GM19193 (cell line): Measurements from ENCODE around the gene TBX18.

ENCODE experiments used
- POLR2A ChIP-seq: IDR thresholded peaks from 4 replicates; pipeline ENCODE4 v1.6.1; 2011; ENCODE audit not compliant: insufficient read depth, insufficient read length; ENCODE audit errors: extremely low read depth

Gene TBX18

DNA sequence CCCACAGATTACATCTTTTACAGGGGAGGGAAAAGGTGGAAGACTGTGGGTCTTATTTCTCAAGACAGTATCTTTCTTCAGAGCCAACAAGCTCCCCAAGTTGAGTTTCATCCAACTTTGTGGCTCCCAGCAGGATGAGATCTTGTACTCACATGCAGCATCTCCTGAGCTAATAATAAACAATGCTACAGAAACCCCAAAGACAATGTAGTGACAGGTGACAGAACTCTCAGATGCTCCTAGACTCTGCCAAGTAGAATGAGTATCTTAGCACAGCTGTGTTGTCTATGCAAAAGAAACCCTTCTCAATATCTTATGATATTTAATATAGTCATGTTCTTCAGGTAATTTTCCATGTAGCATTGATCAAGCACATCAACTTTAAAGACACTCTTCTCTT lies 90.0 kb downstream of the TBX18 start:
- no peak for TF ChIP-seq POLR2A

DNA sequence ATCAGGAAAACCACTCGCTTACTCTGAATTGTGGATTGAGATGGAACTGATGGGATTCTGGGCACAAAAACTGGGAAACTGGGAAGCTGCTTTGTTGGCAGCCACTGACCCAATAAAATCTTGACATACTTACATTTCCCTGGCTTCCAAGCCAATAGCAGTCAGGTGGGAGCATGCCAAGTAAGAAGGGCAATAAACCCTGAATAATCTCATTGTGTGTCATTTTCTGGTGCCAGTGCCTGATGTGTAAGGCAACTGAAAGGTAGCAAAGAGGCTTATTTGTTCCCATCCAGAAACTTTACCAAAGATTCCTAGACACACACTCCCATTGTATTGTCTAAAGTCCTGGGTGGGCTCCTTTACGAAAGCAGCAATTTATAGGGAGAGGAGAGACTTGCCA lies 93.2 kb downstream of the TBX18 start:
- no peak for TF ChIP-seq POLR2A

DNA sequence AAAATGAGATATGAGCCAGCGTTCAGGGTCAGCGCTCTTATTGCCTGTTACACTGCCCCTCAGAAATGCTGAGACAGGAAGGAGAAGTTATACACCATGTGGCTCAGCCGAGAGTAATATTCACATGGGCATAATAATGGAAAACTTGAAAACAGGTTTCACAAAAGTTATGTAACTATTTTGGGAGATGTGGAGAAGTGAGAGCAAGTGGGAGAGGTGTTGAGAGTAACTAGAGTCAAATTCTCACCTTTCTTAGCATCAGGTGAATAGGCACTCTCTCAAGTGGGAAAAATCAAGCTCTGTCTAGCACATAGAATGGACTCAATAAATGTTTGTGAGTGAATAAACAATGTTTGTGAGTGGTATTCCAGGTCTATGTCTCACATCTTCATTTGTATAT lies 94.5 kb downstream of the TBX18 start:
- no peak for TF ChIP-seq POLR2A

DNA sequence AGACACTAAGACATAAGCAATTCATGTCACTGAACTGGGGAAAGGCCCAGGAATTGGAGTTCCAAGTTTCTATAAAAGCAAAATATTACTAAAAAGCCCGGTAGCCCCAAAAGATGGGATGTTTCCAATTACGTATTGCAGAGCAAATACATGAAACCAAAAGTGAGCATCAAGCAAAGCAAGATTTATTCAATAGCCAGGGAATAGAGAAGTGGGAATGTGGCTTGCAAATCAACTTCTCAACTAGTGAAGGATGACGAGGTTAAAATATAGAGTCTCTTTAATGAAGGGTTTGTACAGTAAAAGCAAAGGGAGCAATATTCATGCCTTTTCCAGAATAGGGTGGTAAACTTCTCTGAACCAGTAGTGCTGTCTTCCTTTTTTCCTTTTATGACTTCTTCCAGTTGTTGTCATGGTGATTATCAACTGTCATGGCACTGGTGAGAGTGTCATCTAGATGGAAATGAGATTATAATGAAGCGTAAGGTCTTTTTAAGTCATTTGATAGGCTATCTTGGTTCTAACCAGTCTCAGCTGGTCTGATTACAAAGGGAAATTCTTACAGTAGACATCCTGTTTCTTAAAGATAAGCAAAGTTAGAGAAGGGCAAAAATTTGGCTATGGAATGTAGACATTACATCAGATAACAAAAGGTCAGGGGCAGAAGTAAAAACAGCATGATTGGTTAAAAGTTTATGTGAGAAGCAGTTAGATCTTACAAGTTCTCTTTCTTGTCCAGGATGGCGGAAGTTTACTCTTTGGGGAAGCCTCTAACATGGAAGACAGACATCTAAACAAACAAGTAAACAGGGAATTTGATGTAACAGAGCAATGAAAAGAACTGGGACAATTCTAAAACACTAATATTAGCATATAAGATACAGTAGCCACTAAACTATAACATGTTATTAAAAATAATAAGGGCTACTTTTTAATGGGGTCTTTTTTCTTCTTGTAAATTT lies 96.9 kb downstream of the TBX18 start:
- TF ChIP-seq POLR2A = no peak

DNA sequence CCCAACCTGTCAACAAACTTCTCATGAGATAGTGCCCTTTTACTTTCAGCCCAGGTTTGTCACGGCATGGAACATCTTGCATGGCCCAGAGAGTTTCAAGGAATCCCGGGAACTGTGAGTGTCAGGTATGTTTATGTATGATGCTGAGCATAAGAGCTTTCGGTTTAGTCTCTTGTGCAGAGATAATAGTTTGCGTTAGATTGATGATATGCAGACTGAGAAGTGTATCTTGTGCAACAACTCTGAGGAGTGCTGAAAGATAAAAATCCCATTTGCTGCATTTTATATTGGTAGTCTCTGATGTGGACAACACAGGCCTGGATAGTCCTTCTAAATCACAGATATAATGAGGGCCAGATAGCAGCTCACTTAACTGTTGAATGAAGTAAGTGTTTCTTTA lies 99.0 kb downstream of the TBX18 start:
- TF ChIP-seq POLR2A = no peak

DNA sequence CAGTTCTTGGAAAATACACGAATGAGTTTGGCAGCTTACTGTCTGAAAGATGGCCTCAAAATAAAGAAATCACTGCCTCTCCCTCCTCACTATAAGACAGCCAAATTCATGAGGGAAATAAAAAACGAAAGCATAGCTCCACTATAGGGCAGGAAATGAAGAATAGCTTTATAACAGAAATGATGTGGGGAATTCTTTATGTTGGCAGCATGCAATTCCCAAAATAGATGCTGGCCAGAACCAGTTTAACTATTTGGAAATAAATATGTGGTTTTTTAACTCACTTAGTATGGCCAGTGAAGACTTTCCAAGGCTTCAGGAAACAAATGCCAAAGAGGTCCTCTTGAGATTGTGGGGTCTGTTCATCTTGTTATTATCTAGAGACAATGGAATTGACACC lies 100.5 kb downstream of the TBX18 start:
- no peak for TF ChIP-seq POLR2A

DNA sequence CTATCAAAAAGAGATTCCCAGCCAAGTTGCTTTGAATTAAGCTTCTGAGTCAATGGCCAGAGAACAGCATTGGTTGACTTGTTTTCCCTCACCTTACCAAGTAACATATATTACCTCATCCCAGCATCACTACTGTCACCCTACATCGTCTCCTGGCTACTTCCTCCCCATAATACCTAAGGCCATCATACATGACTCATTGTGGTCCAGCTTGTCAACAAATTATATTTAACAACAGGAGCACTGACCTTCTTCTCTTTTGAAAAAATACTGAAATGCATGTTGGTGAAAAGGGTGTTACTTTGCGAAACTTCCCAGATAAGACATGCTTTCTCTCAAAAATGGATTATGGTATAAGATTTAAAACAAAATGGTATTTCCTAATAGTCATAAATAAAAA lies 106.9 kb downstream of the TBX18 start:
- TF ChIP-seq POLR2A = no peak

DNA sequence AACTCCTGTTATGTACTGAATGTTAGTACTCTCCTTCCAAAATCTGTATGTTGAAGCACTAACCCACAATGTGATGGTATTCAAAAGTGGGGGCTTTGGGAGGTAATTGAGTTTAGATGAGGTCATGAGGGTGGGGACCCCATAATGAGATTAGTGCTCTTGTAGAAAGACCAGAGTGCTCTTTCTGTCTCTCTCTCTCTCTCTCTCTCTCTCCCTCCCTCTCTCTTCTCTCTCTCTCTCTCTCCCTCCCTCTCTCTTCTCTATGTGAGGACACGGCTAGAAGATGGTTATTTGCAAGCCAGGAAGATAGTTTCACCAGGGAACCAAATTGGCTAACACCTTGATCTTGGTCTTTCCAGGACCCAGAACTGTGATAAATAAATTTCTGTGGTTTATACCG lies 107.4 kb downstream of the TBX18 start:
- no peak for TF ChIP-seq POLR2A

DNA sequence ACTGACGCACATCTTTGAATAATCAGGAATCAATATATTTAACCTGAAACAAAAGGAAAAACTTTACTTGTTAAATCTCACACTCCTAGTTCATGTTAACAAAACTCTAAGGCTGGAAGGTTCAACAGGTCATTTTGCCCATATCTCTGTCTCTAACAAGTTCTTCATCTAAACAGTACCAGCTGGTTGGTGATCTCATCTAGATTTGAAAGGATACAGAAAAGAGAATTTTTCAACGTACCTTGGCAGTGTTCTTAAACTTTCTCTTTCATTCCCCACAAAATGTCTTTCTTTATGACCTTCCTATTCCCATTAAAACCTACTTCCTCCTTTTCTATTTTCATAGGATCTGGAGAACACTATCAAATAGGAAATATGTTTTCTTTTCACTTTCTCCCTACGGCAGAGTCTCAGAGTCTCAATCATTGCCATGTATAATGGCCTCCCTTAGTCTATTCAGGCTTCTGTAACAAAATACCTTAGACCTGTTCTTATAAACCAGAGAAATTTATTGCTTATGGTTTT lies 111.3 kb downstream of the TBX18 start:
- TF ChIP-seq POLR2A = no peak

DNA sequence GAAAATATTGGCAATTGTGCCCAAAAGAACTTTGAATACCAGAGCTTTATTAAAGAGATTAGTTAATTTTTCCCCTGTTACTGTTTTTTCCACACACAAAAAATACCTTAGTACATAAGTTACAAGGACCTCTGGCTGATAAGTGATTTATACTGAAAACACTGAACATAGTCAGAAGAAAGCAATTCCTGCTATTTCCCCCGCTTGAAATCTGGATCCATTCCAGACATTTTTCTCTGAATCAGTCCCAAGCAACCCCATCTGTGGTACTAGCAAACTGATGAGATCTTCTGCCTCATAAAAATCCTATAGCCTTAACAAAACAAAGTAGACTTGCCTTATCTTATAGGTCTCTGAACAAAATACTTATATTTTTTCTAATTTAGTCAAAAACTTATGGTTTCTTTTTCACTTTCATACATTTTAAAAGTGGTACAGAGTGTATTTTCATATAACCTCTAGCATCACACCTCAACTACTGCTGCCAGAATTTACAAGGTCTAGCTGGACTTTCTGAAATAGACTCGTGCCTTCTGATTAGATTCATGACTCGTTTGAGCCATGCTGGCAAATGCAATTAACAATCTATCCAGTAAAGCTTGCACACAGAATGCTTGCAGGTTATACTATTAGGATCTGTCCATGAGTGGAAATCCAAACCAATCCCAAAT lies 111.9 kb downstream of the TBX18 start:
- no peak for TF ChIP-seq POLR2A

DNA sequence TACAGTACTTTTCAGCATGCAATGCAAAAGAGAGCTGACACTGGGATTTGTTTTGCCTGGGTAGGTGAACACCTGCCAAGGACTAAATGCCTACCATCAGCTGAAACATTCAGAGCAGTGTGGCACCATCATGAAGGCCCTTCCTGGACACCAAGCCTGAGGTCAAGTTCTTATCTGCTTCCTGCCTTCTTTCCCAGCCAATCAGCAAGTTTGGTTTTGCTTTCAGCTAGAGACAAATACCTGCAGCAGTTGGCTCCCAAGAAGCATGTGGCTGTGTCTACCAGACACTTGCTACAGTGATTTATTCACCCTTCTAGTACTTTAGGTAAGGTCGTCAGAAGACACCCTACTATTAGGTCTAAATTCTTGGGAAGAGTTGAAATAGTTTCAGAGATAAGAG lies 112.8 kb downstream of the TBX18 start:
- no peak for TF ChIP-seq POLR2A

DNA sequence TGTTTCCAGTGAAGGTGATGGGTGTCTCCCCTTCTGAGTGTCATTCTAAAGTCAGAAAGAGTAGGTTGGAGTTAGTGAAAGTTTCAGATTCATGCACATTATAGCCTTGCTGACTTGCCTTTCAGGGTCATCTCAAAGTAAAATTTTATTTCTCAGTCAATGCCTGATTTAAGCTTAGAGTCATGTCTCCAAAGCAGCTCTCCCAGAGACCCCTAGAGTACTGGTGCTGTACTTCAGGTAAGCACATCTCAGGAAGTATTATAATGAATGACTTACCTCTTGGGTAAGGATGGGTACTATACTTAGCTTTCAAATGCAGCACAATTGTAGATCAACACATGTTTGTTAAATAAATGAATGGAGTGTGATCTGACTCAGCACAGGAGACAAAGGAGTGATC lies 116.0 kb downstream of the TBX18 start:
- TF ChIP-seq POLR2A = no peak

DNA sequence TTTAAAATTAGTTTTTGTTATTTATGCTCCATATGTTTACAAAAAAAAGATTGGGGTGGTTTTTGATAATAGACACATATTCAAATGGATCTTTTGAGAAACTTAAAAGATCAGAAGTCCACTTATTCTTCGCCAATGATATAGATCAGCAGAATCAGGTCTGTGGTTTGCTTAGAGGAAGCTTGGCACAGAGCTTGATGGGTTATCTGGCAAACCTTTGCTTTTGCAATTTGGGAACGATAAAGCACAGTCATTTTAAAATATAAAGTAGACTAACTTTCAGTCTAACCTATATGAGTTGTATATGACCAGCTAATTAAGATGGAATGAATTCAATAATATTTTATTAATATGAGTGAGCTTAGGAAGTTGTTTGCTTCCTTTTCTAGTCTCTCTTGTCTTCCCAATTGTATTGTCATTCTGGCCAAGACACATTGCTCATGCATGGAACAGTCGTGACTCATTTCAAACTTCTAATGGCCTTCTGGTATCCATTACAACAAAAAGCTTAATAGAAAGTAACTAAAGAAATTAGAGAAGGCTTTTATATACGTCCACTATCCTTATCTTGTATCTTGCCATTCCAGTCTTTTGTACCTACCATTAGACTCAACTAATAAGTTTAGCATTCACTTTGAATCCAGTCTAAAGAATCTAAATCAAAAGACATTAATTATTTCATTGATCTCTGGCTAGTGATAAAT lies 118.7 kb downstream of the TBX18 start:
- TF ChIP-seq POLR2A = no peak

DNA sequence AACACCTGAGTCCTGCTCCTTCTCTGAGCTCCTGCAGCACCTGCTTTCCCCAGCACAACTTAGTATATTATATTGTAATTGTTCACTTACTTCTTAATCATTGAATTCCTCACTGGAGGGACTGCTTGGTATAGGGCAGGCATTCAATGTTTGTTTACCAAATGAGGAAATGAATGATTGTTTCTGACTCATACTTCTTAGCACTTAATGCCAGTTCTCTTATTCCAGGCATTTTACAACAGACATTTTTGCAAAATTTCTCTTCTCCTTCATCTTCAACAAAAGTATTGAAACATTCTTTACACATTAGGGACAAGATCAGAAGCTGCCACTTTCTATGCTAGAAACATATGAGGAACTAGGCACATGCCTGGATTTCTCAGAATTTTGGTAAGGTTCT lies 119.4 kb downstream of the TBX18 start:
- no peak for TF ChIP-seq POLR2A

DNA sequence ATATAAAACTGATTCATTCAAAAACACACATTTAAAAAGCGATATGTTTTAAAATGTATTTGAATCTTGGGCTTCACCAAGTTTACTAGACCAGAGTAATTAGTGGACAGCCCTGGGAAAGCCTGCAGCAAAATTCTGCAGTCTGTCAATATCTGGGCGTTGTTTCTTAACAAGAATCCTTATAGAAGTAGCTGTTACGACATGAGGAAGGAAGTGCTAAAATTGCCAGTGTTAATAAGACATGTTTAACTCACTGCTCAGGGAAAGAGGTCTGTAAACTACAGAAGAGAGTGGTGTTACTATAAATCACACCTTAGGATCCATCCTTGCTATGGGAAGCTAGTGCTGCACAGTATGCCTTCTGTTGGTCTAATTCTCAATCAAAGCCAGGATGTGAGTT lies 120.6 kb downstream of the TBX18 start:
- TF ChIP-seq POLR2A = no peak
